ENCODE measurements around the gene HES5.
"Not testable (repeated sequence)": the region's sequence is repeated elsewhere in the genome, so short reads cannot be mapped to it uniquely, and the experiment has no call there.

HES5 gene

GRCh38 chr1:2560299-2561073 lies 30.4 kb upstream of the HES5 start:
- DNase-seq, result no peak

DNA sequence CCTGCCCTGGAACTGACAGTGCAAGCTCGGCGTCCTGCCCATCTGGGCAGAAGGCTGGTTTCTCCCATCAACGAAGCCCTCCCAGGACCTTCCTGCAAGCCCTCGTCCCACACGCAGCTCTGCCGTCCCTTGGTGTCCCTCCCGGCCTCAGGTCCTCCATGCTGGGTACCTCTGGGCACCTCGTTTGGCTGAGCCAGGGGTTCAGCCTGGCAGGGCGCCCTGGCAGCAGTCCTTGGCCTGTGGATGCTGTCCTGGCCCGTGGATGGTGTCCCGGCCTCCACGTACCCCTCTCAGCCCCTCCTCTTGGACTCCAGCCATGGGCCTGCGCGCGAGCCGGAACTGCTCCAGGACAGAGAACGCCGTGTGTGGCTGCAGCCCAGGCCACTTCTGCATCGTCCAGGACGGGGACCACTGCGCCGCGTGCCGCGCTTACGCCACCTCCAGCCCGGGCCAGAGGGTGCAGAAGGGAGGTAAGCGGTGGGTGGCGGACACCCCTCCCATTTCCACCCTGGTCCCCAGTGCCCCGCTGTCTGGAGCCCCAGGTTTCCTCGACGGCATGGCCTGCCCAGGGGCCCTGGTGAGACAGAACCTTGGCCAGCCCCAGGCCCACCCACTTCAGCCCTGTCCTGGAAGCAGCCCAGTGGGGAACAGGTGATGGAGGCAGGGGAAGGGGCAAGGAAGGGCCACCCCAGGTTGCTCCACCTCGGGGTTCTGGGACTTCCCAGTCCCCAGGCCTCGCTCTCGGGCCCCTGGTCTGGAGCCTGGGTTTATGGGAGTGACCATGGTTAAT lies 29.6 kb upstream of the HES5 start:
- DNase-seq, result no peak

DNA sequence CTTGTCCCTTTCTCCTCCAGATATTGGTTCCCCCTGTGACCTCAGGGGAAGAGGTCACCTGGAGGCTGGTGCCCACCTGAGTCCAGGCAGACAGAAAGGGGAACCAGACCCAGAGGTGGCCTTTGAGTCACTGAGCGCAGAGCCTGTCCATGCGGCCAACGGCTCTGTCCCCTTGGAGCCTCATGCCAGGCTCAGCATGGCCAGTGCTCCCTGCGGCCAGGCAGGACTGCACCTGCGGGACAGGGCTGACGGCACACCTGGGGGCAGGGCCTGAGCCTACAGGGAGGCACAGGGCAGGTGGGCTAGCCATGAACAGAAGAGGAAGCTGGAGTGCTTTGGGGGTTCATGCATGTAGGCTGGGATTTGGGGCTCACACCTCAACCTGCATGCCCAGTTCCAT lies 28.8 kb upstream of the HES5 start:
- DNase-seq, result no peak

DNA sequence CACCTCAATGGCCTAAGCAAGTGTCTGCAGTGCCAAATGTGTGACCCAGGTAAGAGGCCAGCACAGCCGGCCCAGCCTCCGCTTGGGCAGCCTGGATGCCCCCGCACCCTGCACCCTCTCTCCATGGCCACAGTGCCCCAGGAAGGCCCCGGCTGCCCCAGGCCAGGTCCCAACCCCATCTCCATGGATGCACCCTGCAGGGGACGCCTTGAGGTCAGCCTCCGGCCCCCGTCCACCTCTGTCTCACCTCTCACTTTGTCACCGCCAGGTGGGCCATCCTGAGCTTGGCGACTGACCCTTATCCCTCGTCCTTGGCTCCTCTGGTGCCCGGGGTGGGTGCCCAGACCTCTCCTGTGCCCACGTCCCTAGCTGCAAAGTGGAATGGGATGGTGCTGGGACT lies 28.4 kb upstream of the HES5 start:
- no peak for DNase-seq

DNA sequence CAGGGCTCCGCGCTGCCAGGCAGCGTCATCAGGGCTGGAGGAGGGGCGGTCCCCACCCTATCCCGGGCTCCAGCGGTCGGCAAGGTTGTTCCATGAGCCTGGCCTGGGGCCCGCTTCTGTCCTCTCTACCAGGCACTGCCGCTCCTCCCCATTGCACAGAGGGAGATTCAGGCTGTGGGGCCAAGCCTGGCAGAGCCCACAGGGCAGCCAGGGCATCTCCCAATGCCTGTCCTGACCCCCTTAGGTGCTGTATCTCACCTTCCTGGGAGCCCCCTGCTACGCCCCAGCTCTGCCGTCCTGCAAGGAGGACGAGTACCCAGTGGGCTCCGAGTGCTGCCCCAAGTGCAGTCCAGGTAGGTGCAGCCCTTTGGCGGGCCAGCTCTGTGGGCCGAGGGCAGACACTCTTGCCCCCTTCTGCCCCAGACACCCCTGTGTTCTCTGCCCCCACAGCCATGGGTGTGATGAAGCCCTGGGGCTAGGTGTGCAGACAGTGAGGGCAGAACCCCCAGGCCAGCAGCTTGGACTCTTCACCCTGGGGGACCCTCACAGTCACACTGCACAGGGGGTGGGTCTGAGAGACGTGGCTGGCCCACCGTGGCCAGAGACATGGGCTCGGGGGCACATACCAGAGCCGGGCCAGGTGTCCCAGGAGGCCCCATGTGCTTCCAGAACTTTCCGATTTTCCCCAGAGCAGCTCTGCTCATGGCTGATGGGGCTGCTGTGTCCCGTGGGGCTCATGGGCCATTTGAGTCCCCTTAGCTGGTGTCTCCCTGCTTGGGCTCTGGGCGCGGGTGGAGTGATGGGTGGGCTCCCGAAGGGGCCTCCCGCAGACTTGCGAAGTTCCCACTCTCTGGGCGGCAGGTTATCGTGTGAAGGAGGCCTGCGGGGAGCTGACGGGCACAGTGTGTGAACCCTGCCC lies 27.7 kb upstream of the HES5 start:
- DNase-seq, result no peak

DNA sequence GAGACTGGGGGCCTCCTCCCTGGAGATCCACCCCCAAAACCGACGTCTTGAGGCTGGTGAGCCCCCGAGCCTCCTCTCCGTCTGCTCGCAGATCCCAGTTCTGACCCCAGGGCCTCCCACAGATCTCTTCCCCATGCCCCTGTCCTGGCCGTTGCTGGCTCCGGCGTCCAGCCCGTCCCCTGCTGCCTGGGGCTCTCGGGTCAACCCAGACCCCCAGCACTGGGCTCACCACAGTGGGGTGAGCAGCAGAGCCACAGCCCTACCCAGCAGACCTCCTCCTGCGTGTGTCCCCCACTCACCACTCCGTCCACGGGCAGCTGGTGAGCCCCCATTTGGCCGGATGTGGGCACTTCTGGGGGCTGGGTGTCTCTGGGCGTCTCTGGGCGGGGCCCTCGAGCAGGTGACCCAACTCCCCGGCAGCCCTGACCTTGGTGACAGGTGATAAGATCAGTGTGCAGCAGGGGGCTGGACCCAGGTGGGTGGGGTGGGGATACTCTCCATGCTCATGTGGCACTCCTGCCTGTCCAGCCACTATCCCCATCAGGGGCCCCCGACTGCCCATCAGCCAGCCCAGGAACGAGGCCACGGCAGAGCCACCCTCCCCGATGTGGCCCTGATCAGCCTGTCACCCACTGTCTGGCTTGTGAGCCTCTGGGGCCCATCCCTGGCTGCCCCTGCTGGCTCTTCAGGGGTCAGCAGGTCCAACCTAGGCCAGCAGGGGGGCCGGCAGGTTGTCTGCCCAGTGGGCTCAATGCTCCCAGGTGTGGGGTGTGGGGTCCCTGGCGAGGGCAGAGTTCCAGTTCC lies 26.8 kb upstream of the HES5 start:
- no peak for DNase-seq

GRCh38 chr1:2556277-2556677 lies 26.2 kb upstream of the HES5 start, which contains the start of gene TNFRSF14:
TNFRSF14 (plus strand) TSS chr1:2556371; CDS start chr1:2556665, 294 bp downstream.
- DNase-seq, result no peak

- DNase-seq, result no peak
Measured at GRCh38 chr1:2555634-2556276, 25.7 kb upstream of the HES5 start.

DNA sequence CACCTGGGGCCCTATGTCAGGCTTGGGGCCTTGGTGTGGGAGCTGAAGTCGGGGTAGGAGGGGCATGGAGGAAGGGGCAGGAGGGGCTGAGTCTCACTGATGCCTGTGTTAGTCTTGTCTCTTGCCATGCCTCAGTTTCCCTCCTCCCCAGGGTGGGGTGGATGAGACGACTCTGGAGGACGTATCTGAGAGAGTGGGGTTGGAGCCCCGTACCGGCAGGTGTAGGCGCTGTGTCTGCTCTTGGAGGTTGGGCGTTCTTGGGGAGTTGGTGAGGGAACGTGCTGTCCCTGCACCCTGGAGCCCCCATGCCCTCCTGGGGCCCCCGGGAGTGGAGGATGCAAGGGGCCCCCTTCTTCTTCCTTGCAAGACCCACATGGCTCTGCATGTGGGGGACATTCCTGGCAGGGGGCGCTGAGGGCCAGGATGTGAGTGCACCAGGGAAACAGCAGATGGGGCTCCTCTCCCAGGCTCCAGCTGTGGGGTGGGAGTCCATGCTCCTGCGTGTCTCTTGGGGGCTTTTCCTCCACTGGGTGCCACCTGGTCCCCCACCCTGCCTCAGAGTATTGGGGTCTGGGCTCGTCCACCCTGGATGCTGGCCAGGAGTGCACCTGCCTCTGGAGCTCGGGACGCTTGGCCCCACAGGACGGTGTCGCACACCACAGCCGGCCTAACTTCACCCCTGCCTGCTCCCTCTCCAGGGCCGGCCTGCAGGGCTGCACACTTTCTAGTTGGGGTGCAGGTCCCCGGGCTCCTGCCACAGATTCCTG lies 24.7 kb upstream of the HES5 start:
- DNase-seq, result no peak

DNA sequence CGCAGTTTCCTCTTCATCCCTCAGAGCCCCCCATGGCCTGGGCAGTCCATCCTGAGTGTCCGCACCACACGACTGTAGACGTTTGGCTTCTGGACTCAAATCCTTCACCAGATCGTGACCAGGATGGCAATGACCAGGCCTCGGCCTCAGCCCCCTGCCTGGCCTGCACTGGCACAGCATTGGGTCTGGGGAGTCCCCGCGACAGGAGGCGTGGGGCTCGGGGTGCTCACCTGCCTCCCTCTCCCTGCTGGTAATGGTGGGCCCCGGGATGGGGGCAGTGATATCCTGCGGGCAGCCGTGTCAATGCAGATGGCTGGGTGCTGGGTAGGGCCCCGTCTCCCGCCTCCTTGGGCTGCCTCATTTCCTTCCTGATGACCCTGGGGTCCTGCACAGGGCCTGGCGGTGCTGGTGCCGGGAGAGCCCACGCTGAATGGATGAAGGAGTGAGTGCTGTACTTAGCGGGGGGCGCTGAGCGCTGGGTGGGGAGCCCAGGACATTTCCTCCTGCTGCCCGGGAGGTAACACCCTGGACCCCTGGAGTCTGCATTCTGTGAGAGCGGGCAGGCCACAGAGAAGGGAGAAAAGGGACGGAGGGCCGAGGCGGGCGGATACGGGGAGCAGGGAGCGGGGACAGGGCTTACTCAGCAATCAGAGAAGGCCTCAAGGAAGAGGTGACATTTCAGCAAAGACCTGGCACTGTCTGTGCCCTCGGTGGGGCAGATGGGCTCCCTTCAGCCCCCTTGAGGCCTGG lies 24.0 kb upstream of the HES5 start:
- no peak for DNase-seq

- DNase-seq, result not testable (repeated sequence)
Measured at GRCh38 chr1:2553076-2553475, 23.0 kb upstream of the HES5 start.

- no peak for DNase-seq
Measured at GRCh38 chr1:2552189-2552588, 22.1 kb upstream of the HES5 start.

GRCh38 chr1:2551544-2551943 lies 21.5 kb upstream of the HES5 start:
- not testable (repeated sequence) for DNase-seq

DNA sequence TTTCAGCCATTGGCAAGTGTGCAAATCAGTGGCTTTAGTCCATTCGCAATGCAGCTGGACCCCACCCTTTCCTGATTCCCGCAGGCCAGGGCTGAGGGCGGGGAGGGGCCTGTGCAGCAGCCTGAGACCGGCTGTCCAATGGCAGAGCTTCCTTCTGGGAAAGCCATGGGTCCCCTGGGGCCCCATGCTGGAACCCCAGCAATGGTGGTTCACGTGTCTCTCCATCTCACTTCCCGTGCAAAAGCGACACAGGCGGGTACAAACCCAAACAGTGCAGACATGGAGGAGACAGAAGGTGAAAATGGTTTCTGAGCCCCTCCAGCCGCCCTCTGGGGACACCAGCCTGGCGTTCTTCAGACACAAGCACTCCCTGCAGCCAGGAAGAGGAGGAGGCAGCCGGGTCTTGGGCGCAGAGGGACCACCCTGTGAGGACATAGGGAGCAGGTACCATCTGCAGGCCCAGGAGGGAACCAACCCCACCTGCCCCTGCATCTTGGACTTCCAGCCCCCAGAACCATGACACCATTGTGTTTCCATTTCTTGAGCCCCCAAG lies 20.3 kb upstream of the HES5 start:
- DNase-seq, result not testable (repeated sequence)

DNA sequence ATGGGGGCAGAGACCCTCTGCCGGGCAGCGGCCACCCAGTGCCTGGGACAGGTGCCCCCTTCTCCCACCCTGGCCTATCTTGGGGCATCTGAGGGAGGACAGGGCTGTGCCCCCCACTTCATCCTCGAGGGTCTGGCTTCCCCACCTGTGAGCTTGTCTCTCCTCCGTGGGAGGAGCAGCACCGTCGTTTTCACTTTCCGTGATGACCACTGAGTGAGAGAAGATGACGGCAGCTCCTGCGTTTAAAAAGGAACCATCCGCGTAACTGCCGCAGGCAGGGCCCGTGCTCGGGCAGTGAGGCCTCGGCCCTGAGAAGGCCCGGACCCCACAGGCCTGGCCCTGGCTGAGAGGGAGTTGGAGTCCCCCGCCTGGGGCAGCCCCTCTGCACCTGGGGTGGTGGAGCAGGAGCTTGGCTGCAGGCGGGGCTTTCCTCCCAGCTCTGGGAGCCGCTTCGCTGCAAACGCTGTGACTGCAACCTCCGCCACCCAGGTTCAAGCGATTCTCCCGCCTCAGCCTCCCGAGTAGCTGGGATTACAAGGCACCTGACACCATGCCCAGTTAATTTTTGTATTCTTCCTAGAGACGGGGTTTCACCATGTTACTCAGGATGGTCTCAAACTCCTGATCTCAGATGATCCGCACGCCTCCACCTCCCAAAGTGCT lies 19.4 kb upstream of the HES5 start:
- not testable (repeated sequence) for DNase-seq

- peak; percentile 55 for DNase-seq
Measured at GRCh38 chr1:2548068-2548589, 18.1 kb upstream of the HES5 start.

DNA sequence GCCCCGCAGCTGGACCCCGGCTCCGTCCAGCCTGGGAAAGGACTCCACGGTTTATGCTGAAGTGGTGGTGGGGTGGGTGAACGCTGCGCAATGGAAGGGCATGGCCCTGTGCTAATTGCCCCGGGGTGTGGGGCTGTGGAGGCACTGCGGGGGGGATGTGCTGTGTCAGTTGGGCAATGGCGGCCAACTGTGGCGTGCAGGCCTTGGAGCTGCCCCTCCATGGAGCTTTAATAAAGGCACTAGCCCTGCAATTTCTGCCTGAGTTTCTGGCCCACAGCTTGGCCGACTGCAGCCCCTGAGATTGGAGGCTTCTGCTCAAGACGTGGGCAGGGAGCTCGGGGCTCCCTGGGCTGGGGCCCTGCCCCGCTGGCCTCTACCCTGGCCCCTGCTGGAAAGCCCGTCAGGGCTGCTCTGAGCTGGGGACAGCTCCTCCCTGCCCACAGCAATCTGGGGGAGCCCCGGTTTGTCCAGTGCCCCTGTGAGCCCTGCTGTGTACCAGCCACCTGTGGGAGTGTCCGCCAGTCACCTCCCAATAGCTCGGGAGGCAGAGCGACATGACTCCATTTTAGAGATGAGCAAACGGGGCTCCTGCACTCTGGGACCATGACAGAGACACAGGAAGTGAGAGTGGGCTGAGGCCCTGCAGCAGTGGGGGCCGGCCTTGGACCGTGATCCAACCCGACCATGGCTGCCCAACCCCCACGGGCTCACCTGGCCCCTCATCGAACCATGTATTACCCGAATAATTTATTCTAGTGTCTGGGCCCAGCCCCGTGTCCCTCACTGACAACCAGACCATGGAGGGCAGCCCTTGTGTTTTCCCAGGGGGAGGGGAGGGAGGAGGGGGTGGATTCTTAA lies 17.4 kb upstream of the HES5 start:
- DNase-seq, result no peak

All from NCI-H1105 (cell line).